ENCODE measurements around the gene WWOX.

WWOX gene

GRCh38 chr16:78695391-78695790 lies 595.9 kb downstream of the WWOX start (continued):
- TF ChIP-seq ZFP30 (CRISPR knock-in tag; IDR thresholded peaks at IDR 0.05) (no peak), BACH2 (CRISPR knock-in tag; IDR thresholded peaks at IDR 0.05; ENCODE audit: borderline replicate concordance) (no peak)

- no peak for TF ChIP-seq POU6F1 (CRISPR knock-in tag; IDR thresholded peaks at IDR 0.05; ENCODE audit: borderline replicate concordance, low read depth)
- peak; percentile 60 for TF ChIP-seq ZNF8 (CRISPR knock-in tag; IDR thresholded peaks at IDR 0.05)
- no peak for ATAC-seq
Observed at GRCh38 chr16:78696797-78697196, 597.3 kb downstream of the WWOX start.

GRCh38 chr16:78697426-78697825 lies 598.0 kb downstream of the WWOX start:
- ATAC-seq = no peak
- TF ChIP-seq ZNF8 (CRISPR knock-in tag; IDR thresholded peaks at IDR 0.05) = no peak

GRCh38 chr16:78703936-78704335 lies 604.5 kb downstream of the WWOX start:
- TF ChIP-seq ARNTL (CRISPR knock-in tag; IDR thresholded peaks at IDR 0.05; ENCODE audit: borderline replicate concordance, low read depth) (no peak), GLIS3 (CRISPR knock-in tag; IDR thresholded peaks at IDR 0.05) (no peak), POU6F1 (CRISPR knock-in tag; IDR thresholded peaks at IDR 0.05; ENCODE audit: borderline replicate concordance, low read depth) (no peak), ZNF8 (CRISPR knock-in tag; IDR thresholded peaks at IDR 0.05) (no peak), ISL1 (CRISPR knock-in tag; IDR thresholded peaks at IDR 0.05) (no peak), ESRRG (CRISPR knock-in tag; IDR thresholded peaks at IDR 0.05) (no peak), ZNF565 (CRISPR knock-in tag; conservative IDR thresholded peaks at IDR 0.05; ENCODE audit: low read depth) (no peak), PATZ1 (CRISPR knock-in tag; IDR thresholded peaks at IDR 0.05; ENCODE audit: borderline replicate concordance) (no peak), SNAI2 (CRISPR knock-in tag; IDR thresholded peaks at IDR 0.05) (no peak), OSR1 (CRISPR knock-in tag; IDR thresholded peaks at IDR 0.05) (no peak), CSDC2 (CRISPR knock-in tag; IDR thresholded peaks at IDR 0.05) (no peak), CREB5 (CRISPR knock-in tag; IDR thresholded peaks at IDR 0.05; ENCODE audit: low read depth) (no peak), ZFP3 (CRISPR knock-in tag; IDR thresholded peaks at IDR 0.05) (no peak), RARB (CRISPR knock-in tag; IDR thresholded peaks at IDR 0.05) (no peak), TOX (CRISPR knock-in tag; IDR thresholded peaks at IDR 0.05; ENCODE audit: borderline replicate concordance) (no peak), ZNF70 (CRISPR knock-in tag; IDR thresholded peaks at IDR 0.05) (no peak)
- no peak for ATAC-seq

GRCh38 chr16:78704416-78704815 lies 605.0 kb downstream of the WWOX start:
- no peak for ATAC-seq
- TF ChIP-seq TSHZ2 (CRISPR knock-in tag; IDR thresholded peaks at IDR 0.05) (no peak), GLIS3 (CRISPR knock-in tag; IDR thresholded peaks at IDR 0.05) (no peak), CSRNP3 (CRISPR knock-in tag; IDR thresholded peaks at IDR 0.05) (no peak), ZNF70 (CRISPR knock-in tag; IDR thresholded peaks at IDR 0.05) (no peak), BACH2 (CRISPR knock-in tag; IDR thresholded peaks at IDR 0.05; ENCODE audit: borderline replicate concordance) (no peak), PPARA (CRISPR knock-in tag; IDR thresholded peaks at IDR 0.05; ENCODE audit: borderline replicate concordance) (no peak), CREB5 (CRISPR knock-in tag; IDR thresholded peaks at IDR 0.05; ENCODE audit: low read depth) (no peak), ZC3H10 (CRISPR knock-in tag; IDR thresholded peaks at IDR 0.05) (no peak), CSDC2 (CRISPR knock-in tag; IDR thresholded peaks at IDR 0.05) (no peak), ISL1 (CRISPR knock-in tag; IDR thresholded peaks at IDR 0.05) (no peak), OSR1 (CRISPR knock-in tag; IDR thresholded peaks at IDR 0.05) (no peak), TOX (CRISPR knock-in tag; IDR thresholded peaks at IDR 0.05; ENCODE audit: borderline replicate concordance) (no peak)

Measured in SK-N-SH treated with all-trans-retinoic acid at 6 μM for 48 hours (cell line).